ENCODE results near the gene AFAP1.

AFAP1 gene

DNA sequence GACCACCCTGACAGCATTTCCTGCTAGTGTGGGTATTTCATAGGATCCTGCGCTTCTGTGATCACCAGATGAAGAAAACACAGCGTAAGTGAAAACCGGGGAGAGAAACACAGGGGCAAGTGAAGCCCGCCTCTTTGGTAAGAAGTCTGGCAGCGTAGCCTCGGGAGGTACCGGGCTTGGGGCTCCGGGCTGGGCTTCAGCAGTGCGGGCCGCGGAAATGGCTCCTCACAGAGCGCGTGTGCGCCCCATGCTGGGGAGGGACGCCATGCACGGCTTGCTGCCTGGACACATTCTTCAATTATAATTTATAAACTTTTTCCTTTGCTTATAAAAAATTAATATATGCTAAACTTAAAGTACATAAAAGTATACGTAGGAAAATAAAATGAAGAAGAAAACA lies 151.5 kb downstream of the AFAP1 start (continued):
- no peak for TF ChIP-seq ZBTB7A (tag by site-specific recombination; IDR thresholded peaks at IDR 0.05; ENCODE audit: low read depth)
- TF ChIP-seq KLF16 (tag by site-specific recombination; IDR thresholded peaks at IDR 0.05): no peak
- no peak for TF ChIP-seq YY2 (tag by site-specific recombination; IDR thresholded peaks at IDR 0.05)
- TF ChIP-seq ZNF157 (tag by site-specific recombination; IDR thresholded peaks at IDR 0.05): no peak
- no peak for TF ChIP-seq KLF9 (tag by site-specific recombination; IDR thresholded peaks at IDR 0.05; ENCODE audit: low read depth)
- TF ChIP-seq ZNF654 (tag by site-specific recombination; IDR thresholded peaks at IDR 0.05; ENCODE audit: low read depth): no peak
- no peak for TF ChIP-seq ZNF837 (tag by site-specific recombination; IDR thresholded peaks at IDR 0.05)

DNA sequence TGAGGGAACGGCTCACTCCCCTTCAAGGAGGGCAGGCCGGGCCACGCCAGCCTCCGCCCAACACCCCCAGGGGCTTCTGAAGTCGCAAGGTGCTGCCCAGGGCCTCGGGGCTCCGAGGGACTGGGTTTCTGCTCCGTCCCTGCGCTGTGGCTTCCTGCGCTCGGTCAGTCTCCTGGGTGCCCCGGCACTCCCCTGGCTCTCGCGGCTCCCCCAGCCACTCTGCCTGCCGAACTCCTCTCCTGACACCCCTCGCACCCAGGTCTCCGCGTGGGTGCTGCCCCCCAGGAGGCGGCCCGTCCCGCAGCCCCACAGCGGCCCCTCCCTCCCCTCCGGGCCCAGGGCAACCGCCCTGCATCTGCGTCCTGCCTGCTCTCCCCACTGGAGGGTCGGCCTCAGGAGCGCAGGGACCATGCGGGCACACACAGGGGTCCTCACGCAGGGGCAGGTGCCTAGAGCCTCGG lies 151.9 kb downstream of the AFAP1 start:
- Histone ChIP-seq H3K36me3 (ENCODE audit: control insufficient read depth in 2 of 2, insufficient read depth in 1 of 2, low read length in 2 of 2) (peaks cover 0 to 4% of the 10 kb centered on the region in 2 experiments; a peak in 1 of 3 replicates), H3K27ac (ENCODE audit: extremely low read depth, low read depth, low read length) (no peak overlapping the region), H3K9me3 (ENCODE audit: control insufficient read depth, insufficient read depth, low read depth, low read length) (no peaks in the 10 kb centered on the region), H3K4me1 (ENCODE audit: control insufficient read depth, insufficient read depth, low read length) (no peaks in the 10 kb centered on the region), H3K4me3 (ENCODE audit: low read depth, low read length) (no peak overlapping the region)
- ChIA-PET POLR2A (no interaction called here), CTCF (interaction anchor here (1.1 kb wide), 1 partner anchor 69 kb away, joined by 3 read pairs; no protein-coding TSS in a partner anchor)
- TF ChIP-seq ZNF549 (tag by site-specific recombination; IDR thresholded peaks at IDR 0.05) (no peak), SALL2 (tag by site-specific recombination; IDR thresholded peaks at IDR 0.05; ENCODE audit: borderline replicate concordance) (no peak), ZNF558 (tag by site-specific recombination; IDR thresholded peaks at IDR 0.05) (no peak), ZNF426 (tag by site-specific recombination; IDR thresholded peaks at IDR 0.05) (no peak), ZSCAN30 (tag by site-specific recombination; IDR thresholded peaks at IDR 0.05) (no peak), ZNF24 (tag by site-specific recombination; IDR thresholded peaks at IDR 0.05) (no peak), ZNF701 (tag by site-specific recombination; IDR thresholded peaks at IDR 0.05) (no peak), KLF10 (tag by site-specific recombination; IDR thresholded peaks at IDR 0.05) (no peak), SETDB1 (IDR thresholded peaks at IDR 0.05; ENCODE audit: insufficient read length, low read length) (no peak), ZNF621 (tag by site-specific recombination; IDR thresholded peaks at IDR 0.05) (no peak), ZNF830 (tag by site-specific recombination; IDR thresholded peaks at IDR 0.05; ENCODE audit: low read depth) (no peak)
- TF ChIP-seq, protein P1, sequence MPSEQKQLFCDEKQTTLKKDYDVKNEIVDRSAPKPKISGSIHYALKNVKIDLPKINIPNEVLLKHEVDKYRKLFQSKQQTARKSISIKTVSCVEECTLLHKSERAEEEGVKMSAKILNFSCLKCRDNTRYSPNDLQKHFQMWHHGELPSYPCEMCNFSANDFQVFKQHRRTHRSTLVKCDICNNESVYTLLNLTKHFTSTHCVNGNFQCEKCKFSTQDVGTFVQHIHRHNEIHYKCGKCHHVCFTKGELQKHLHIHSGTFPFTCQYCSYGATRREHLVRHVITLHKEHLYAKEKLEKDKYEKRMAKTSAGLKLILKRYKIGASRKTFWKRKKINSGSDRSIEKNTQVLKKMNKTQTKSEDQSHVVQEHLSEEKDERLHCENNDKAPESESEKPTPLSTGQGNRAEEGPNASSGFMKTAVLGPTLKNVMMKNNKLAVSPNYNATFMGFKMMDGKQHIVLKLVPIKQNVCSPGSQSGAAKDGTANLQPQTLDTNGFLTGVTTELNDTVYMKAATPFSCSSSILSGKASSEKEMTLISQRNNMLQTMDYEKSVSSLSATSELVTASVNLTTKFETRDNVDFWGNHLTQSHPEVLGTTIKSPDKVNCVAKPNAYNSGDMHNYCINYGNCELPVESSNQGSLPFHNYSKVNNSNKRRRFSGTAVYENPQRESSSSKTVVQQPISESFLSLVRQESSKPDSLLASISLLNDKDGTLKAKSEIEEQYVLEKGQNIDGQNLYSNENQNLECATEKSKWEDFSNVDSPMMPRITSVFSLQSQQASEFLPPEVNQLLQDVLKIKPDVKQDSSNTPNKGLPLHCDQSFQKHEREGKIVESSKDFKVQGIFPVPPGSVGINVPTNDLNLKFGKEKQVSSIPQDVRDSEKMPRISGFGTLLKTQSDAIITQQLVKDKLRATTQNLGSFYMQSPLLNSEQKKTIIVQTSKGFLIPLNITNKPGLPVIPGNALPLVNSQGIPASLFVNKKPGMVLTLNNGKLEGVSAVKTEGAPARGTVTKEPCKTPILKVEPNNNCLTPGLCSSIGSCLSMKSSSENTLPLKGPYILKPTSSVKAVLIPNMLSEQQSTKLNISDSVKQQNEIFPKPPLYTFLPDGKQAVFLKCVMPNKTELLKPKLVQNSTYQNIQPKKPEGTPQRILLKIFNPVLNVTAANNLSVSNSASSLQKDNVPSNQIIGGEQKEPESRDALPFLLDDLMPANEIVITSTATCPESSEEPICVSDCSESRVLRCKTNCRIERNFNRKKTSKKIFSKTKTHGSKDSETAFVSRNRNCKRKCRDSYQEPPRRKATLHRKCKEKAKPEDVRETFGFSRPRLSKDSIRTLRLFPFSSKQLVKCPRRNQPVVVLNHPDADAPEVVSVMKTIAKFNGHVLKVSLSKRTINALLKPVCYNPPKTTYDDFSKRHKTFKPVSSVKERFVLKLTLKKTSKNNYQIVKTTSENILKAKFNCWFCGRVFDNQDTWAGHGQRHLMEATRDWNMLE (tag by site-specific recombination; conservative IDR thresholded peaks at IDR 0.05; ENCODE audit: low read depth): no peak
- TF ChIP-seq, protein P2, sequence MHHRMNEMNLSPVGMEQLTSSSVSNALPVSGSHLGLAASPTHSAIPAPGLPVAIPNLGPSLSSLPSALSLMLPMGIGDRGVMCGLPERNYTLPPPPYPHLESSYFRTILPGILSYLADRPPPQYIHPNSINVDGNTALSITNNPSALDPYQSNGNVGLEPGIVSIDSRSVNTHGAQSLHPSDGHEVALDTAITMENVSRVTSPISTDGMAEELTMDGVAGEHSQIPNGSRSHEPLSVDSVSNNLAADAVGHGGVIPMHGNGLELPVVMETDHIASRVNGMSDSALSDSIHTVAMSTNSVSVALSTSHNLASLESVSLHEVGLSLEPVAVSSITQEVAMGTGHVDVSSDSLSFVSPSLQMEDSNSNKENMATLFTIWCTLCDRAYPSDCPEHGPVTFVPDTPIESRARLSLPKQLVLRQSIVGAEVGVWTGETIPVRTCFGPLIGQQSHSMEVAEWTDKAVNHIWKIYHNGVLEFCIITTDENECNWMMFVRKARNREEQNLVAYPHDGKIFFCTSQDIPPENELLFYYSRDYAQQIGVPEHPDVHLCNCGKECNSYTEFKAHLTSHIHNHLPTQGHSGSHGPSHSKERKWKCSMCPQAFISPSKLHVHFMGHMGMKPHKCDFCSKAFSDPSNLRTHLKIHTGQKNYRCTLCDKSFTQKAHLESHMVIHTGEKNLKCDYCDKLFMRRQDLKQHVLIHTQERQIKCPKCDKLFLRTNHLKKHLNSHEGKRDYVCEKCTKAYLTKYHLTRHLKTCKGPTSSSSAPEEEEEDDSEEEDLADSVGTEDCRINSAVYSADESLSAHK (tag by site-specific recombination; IDR thresholded peaks at IDR 0.05): no peak
- TF ChIP-seq, protein P3, sequence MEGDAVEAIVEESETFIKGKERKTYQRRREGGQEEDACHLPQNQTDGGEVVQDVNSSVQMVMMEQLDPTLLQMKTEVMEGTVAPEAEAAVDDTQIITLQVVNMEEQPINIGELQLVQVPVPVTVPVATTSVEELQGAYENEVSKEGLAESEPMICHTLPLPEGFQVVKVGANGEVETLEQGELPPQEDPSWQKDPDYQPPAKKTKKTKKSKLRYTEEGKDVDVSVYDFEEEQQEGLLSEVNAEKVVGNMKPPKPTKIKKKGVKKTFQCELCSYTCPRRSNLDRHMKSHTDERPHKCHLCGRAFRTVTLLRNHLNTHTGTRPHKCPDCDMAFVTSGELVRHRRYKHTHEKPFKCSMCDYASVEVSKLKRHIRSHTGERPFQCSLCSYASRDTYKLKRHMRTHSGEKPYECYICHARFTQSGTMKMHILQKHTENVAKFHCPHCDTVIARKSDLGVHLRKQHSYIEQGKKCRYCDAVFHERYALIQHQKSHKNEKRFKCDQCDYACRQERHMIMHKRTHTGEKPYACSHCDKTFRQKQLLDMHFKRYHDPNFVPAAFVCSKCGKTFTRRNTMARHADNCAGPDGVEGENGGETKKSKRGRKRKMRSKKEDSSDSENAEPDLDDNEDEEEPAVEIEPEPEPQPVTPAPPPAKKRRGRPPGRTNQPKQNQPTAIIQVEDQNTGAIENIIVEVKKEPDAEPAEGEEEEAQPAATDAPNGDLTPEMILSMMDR (tag by site-specific recombination; IDR thresholded peaks at IDR 0.05): no peak
